Measurements from ENCODE around the gene CCDC88C. TPM values are rescaled to one million over a fixed set of nuclear protein-coding genes. Genes with fewer than 3 reads are reported as not detected.

CCDC88C gene
- total RNA-seq, 1 donor from 2014 or later, result 39.3 TPM

GRCh38 chr14:91381801-91382670, 35.6 kb downstream of the CCDC88C start:
- peaks cover 56% of the 10 kb centered on the region for H3K4me1 Mint-ChIP-seq (ENCODE audit: unreplicated experiment)
- H3K9me3 Mint-ChIP-seq, result no peaks in the 10 kb centered on the region
- DNase-seq (ENCODE audit: extremely low spot score, unreplicated experiment), result no peak
- TF ChIP-seq CTCF (conservative IDR thresholded peaks at IDR 0.05), result no peak
- H3K27me3 Mint-ChIP-seq, result no peaks in the 10 kb centered on the region
- no peak overlapping the region for H3K4me3 Mint-ChIP-seq
- H3K36me3 Mint-ChIP-seq, result no peaks in the 10 kb centered on the region
- H3K27ac Mint-ChIP-seq, result no peak overlapping the region

GRCh38 chr14:91380610-91381371, 36.8 kb downstream of the CCDC88C start:
- no peak overlapping the region for H3K27ac Mint-ChIP-seq
- H3K9me3 Mint-ChIP-seq, result no peaks in the 10 kb centered on the region
- DNase-seq (ENCODE audit: extremely low spot score, unreplicated experiment), result no peak
- H3K4me1 Mint-ChIP-seq (ENCODE audit: unreplicated experiment), result peaks cover 61% of the 10 kb centered on the region
- H3K27me3 Mint-ChIP-seq, result peaks cover 3% of the 10 kb centered on the region
- TF ChIP-seq CTCF (conservative IDR thresholded peaks at IDR 0.05), result no peak
- H3K36me3 Mint-ChIP-seq, result no peaks in the 10 kb centered on the region
- no peak overlapping the region for H3K4me3 Mint-ChIP-seq

- Mint-ChIP-seq H3K4me1 (ENCODE audit: unreplicated experiment) (peaks cover 62% of the 10 kb centered on the region), H3K9me3 (no peaks in the 10 kb centered on the region)
- no peak for DNase-seq (ENCODE audit: extremely low spot score, unreplicated experiment)
These were observed 37.5 kb downstream of the CCDC88C start for GRCh38 chr14:91380123-91380522.

GRCh38 chr14:91379579-91379932, 38.1 kb downstream of the CCDC88C start:
- H3K4me1 Mint-ChIP-seq (ENCODE audit: unreplicated experiment), result peaks cover 68% of the 10 kb centered on the region
- H3K4me3 Mint-ChIP-seq, result no peak overlapping the region
- H3K27ac Mint-ChIP-seq, result no peak overlapping the region
- H3K9me3 Mint-ChIP-seq, result no peaks in the 10 kb centered on the region
- TF ChIP-seq CTCF (conservative IDR thresholded peaks at IDR 0.05), result no peak
- H3K27me3 Mint-ChIP-seq, result peaks cover 7% of the 10 kb centered on the region
- DNase-seq (ENCODE audit: extremely low spot score, unreplicated experiment), result no peak
- no peaks in the 10 kb centered on the region for H3K36me3 Mint-ChIP-seq

More at GRCh38 chr14:91380123-91380522, 37.5 kb downstream of the CCDC88C start:
- TF ChIP-seq CTCF (conservative IDR thresholded peaks at IDR 0.05), result no peak
- no peaks in the 10 kb centered on the region for H3K36me3 Mint-ChIP-seq
- H3K27ac Mint-ChIP-seq, result no peak overlapping the region
- H3K4me3 Mint-ChIP-seq, result no peak overlapping the region
- H3K27me3 Mint-ChIP-seq, result peaks cover 5% of the 10 kb centered on the region

- Mint-ChIP-seq H3K36me3 (no peaks in the 10 kb centered on the region), H3K4me3 (no peak overlapping the region), H3K4me1 (ENCODE audit: unreplicated experiment) (peaks cover 73% of the 10 kb centered on the region), H3K27ac (no peak overlapping the region), H3K27me3 (peaks cover 10% of the 10 kb centered on the region), H3K9me3 (no peaks in the 10 kb centered on the region)
- no peak for TF ChIP-seq CTCF (conservative IDR thresholded peaks at IDR 0.05)
- no peak for DNase-seq (ENCODE audit: extremely low spot score, unreplicated experiment)
These were observed 38.6 kb downstream of the CCDC88C start for GRCh38 chr14:91378930-91379578.

All from type B pancreatic cell (in vitro differentiated cells).